Non-pigmented ciliary epithelial cell (primary cell): Measurements from ENCODE around the gene IL1RL2.
A peak's percentile ranks its signal among the peaks of the same experiment; 100 is the strongest.

Source experiments
- DNase-seq: peaks from one replicate; pipeline ENCODE4 v3.0.0-alpha.2; 2010; ENCODE audit warnings: low read depth

Gene IL1RL2

DNA sequence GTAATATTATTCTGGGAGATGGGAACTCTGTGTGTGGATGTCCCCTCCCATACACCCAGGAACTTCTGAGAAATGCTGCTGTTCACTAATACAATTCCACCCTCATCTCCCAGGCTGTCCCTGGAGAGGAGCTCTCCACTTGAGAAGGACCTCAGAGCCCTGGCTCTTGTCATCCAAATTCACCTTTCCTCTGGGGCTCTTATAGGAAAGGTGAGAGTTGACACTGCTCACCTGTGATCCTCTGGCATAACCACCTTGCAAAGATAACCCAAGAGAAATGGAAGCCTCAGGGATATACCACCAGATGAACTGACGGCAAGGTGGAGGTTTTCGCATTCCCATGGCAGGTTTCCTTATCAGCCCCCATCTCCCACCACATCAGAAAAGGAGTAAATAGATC, 52.0 kb downstream of the IL1RL2 start:
- DNase-seq = no peak

DNA sequence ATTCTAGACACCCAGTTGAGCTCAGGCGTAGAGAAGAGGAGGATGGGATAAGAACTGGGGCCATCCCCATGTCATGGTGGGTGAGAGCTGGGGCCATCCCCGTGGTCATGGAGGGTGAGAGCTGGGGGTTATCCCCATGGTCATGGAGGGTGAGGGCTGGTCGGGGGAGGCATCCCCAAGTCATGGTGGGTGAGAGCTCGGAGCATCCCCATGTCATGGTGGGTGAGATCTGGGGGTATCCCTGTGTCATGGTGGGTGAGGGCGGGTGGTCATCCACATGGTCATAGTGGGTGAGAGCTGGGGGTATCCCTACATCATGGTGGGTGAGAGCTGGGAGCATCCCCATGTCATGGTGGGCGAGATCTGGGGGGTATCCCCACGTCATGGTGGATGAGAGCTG, 52.5 kb downstream of the IL1RL2 start:
- DNase-seq = no peak

DNA sequence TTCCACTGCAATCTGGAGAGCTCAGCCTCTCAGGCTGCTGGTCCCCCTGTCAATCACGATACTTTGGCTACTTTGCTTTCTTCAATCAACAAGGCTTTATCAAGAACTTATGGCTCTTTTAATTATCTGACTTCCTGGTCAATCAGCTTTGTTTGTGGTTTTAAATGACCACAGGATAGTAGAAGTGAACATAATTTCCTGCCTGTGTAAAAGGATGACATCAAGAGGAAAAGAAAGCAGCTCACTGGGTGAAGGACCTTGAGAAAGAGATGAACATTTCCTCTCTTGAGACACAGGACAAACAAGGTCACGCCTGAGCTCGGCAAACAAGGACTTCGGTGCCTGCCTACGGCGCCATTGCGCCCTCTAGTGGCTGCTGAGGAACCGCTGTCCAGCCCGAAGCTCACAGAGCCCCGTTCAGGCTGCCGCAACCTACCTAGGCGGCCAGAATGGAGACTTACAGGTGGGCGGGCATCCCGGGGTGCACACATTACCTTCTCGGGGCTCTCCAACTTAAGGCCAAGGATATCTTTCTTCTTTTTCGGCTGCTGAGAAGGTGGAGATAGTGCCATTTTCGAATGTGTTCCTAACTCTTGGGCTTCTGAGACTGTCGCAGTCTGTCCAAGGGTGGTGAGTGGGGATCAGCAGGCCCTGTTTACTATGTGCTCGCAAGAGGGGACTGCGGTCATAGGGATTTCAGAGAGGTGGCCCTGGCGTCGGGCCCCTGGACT, 54.0 kb downstream of the IL1RL2 start:
- peak; percentile 90 for DNase-seq

DNA sequence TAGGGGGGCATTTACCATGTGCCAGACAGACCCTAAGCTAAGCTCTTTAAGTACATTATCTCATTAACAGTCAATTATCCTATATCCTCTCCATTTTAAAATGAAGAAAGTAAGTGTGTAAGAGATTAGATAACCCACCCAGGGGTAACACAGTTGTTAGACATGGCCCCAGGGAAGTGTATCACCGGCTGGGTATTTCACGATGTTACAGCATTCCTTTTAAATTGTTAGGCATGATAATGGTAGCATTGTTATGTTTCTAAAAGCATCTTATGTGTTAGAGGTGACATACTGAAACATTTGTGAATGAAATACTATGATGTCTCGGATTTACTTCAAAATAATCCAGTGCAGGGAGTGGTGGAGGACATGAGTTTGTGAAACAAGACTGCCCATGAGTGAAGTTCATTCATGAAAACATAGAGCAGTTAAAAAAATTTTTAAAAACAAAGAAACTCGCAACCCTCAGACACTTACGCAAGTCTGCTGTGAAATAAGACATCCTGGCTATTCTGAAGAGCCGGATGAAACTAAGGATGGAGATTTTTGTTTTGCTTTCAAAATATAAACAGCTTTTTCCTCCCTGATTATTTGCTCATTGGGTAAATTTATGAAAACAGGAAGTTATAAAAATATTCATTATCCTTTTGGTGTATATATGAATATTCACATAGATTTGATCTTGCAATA, 54.9 kb downstream of the IL1RL2 start:
- DNase-seq = no peak

DNA sequence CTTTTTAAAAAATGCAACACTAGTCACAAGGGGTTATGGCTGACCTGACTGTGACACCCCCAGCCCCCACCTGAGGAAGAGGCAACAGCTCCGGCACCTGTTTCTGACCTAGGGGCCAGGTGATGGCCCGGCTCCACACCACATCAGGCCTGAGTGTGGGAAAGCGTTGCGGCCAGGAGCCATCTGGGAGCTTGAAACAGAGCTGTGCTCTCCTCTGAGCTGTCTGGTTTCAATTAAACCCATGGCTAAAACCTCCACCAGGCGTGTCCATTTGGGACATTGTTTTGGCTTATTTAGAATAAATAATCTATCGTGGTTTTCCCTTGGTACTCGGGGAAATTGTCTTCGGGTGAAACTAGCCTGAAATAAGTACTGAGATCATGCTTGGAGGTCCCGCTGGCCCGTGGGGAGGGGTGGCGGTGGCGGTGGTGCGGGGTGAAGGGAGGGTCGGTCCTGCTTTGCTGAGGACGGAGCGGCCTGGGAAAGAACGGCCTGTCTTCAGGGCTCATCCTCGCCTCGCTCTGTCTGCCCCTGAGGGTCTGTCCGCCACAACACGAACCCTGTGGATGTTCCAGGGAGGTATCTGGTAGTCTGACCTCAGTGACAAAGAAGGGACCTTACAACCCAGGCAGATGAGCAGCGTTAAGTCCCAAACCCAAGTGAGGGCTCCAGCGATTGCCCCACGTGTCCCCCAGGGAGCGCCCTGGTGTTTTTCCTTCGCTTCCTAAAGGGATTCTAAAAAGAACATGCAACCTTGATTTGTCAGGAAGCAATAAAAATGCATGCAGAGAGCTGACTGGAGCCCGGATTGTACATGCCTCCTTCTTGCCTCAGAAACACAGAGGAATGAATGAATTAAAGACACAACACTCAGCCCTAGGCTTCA, 58.7 kb downstream of the IL1RL2 start:
- no peak for DNase-seq

DNA sequence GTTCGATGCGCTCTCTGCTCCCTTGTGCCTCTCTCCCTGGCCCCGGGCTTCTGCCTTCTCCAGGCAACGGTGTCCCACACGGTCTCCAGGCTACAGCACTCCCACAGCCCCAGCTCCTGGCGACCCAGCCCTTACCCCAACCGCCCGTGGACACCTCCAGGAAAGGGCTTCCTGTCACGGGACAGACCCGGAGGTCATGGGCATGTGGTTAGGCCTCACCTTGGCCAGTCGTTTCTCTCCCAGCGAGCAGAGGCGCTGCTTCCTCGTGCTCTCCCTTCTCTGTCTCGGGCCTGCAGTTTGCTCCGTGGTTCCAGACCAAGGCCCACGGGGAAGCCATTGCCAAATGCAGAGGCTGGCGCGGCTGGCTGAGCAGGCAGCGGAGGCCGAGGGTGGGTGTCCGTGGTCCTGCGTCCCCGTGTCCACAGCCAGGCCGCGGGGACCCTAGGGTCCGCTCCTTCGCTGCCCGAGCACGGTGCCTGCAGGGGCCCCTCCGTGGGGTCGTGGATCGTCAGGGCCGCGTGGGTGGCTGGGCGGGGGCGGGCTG, 63.5 kb downstream of the IL1RL2 start:
- DNase-seq = no peak

DNA sequence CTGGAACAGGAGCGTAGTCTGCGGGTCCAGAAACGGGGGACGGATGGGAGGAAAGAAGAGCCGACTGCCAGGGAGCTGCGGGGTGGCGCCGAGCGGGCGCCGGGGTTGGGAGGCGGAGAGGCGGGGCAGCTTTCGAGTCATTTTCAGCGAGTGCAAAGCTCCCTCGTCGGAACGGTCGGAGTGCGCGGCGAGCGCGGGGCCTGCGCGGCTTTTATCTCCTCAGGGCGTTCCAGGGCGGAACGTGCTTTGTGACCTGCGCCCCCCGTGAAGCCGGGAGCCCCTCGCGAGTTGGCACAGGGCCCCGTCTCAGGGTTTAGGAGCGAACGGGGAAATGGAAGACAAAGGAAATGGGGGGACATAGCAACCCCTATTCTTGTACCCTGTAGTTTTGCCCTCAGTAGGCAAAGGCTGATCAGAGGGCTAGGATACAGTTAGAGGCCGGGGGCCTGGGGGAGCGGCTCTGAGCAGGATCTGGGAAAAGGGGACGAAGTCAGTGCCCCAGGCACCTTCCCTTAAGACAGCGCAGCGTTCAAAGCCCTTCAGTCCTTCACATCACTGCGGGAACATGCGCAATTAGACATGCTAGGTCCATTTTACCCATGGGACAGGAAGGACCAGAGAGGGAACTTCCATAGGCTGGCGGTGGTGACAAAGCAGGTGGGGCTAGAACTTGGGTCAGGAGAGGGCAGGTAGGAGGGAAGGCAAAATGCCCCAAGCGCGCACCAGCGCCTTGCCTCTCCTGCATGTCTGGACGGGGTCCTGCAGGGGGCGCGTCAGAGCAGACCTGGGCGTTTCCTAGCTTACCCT, 64.4 kb downstream of the IL1RL2 start:
- DNase-seq = no peak

DNA sequence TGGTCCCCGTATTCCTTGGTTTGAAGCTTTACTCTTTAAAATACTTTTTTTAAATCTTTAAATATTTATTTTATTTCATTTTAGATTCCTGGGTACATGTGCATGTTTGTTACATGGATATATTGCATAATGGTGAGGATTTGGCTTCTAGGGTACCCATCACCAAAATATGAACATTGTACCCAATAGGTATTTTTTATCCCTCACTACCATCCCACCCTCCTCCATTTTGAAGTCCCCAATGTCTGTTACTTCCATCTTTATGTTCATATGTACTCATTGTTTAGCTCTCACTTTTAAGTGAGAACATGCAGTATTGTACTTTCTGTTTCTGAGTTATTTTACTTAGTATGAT, 65.0 kb downstream of the IL1RL2 start:
- no peak for DNase-seq

DNA sequence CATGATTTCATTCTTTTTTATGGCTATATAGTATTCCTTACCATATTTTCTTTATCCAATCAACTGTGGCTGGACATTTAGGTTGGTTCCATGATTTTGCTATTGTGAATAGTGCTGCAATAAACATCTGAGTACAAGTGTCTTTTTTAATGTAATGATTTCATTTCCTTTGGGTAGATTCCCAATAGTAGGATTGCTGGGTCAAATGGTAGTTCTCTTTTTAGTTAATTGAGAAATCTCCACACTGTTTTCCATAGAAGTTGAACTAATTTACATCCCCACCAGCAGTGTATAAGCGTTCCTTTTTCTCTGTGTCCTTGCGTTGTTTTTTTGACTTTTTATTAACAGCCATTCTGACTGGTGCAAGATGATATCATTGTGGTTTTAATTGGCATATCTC, 65.4 kb downstream of the IL1RL2 start:
- DNase-seq = no peak

DNA sequence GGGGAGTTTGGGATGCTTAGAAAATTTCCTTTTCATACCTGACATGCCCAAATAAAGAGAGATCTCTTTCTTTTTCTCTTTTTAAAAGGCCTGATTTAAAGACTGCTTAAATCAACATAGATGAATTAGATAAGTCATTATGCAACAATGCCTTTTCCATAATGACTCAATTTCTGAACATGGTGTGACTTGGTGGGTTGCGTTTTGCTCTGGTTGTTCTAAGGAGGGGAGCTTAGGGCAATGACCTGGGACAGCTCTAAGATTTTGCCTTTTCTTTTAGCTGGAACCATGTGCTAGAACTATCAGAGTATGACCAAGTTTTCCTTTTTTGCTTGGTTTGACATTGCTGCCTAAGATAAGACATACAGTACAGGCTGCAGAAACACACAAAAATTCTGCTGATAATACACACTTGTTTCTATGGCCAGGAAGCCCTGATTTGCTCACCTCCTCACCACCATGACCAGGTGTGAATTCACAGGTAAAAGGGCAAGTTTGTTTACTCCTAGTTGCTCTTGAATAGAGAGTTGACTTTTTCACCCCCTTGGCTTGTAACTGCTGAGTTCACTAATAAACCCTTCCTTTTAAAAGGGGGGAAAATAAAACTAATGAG, 66.4 kb downstream of the IL1RL2 start:
- DNase-seq = no peak

DNA sequence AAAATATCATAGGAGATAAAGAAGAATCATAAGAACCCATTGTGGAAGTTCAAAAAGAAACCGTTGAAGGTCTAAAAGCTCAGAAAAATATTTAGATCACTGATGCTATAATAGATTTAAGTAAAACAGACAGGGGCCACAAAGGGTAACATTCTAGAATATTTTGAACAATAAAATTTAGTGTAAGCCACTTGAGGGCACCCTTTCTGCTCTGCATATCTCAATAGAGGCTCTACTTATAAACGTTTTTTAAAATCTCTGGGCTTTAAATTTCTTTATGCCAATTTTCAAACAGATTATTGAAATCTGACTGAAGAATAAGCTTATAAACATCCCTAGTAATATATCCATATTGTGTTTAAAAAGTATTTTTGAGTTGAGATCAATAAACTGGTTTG, 66.9 kb downstream of the IL1RL2 start:
- no peak for DNase-seq

DNA sequence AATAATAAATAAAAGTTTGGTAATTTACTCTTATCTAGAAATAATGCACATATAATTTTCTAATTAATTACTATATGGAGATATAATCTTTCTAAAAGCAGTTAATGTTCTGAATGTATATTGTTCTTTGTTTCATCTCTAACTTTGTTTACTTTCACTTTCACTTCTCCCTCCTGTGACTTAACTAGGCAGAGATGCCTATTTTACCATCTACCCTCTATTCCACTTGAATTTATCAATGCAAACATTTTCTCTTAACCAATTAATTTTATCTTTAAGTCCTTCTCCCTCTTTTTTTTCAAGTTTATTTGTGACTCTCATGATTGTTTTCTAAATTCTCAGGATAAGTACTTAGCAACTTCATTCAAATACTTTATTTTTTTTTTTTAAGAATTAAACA, 69.5 kb downstream of the IL1RL2 start:
- no peak for DNase-seq

DNA sequence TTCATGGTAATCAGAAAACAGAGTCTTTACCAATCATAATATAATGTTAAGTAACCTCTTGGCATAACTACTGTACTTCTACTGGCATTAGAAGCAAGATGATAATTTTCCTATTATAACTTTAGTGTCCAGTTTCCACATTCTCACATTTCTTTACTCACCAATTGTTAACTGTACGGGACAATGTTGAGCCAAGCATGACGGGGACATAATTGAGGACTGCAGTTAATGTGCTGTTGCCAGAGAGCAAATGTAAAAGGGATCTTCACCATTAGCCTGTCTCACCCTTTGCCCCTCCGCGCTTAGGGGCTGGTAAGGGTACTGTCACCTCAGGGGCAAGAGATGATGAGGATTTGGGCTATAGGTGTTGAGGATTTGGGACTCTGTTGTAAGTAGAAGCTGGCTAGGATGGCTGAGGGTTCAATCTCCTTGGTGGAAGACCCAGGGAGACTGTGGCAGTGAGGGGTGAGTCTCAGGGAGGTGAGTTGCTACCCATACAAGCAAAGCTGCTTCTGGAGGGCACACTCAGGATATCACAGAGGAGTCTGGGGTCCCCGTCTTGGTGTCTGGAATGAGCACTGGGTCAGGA, 70.1 kb downstream of the IL1RL2 start:
- DNase-seq = no peak

DNA sequence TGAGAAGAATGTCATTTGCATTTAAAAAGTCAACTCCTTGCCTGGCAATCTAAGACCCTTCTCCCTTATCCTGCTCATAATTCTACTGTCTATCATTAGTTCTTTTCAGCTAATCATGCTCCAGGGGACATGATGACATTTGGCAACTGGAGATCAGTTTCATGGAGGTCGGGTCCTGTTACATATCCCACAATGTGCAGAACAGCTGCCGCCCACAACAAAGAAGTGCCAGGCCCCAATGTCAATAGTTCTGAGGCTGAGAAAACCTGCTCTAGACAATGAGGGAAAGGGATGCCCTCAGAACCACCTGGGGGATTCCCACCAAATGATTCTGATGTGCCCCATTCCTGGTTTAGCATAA, 71.2 kb downstream of the IL1RL2 start:
- DNase-seq = no peak

DNA sequence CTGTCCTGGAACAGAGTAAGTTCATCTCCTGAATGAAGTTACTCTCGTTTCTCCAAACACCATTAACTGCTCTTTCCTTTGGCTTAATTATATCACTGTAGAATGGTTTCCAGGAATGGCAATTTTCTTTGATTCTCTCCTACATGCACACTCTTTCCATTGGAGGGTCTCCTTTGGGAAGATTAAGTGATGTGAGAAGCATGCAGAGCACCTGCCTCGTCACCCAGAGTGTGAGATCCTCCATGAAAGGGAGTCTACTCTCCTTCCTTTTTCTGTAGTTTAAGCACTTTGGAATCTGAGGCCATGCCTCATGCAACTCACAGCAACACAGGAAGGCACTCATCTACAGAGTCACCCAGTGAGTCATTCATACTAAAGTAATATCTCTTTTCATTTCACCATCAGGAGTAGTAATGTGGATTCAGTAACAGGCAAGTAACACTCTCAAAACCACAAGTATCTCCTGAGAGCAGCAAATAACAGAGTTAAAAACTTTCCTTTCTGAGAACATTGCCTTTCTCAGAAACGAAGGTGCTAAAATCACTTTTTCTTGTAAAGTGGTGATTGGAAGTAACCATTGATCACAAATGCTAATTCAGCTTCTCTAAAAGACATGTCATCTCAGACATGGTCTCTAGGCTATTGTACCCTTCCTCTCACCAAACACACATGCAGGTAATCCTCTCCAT, 71.7 kb downstream of the IL1RL2 start:
- peak; percentile 94 for DNase-seq

DNA sequence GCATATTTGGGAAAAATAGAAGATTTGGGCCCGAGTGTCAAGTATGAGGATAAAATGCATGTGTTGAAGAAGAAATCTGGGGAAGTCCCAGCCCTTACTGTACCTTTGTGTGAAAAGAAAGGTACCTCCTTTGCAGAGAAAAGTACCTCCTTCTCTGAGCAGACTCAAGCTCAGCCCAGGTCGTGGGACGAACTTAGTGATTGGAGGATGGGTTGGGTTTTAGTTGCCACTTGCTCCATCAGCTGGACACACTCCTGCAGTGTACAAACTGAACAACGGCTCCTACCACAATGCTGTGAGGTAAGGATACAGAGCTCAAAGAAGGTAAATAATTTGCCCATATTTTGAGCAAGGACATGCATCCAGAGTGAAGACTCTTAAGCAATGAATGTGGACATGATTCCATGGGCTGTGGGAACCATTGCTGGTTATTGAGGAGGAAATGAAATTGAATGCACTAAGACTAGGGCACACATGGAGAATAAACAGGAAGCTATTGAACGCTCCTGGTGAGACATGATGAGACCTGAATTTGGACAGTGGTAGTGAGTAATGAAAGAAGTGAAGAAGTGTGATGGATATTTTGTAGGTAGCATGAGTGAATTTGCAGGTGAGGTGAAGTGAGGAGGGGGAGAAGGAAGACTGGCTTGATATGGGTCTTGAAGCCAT, 74.8 kb downstream of the IL1RL2 start:
- DNase-seq = no peak

DNA sequence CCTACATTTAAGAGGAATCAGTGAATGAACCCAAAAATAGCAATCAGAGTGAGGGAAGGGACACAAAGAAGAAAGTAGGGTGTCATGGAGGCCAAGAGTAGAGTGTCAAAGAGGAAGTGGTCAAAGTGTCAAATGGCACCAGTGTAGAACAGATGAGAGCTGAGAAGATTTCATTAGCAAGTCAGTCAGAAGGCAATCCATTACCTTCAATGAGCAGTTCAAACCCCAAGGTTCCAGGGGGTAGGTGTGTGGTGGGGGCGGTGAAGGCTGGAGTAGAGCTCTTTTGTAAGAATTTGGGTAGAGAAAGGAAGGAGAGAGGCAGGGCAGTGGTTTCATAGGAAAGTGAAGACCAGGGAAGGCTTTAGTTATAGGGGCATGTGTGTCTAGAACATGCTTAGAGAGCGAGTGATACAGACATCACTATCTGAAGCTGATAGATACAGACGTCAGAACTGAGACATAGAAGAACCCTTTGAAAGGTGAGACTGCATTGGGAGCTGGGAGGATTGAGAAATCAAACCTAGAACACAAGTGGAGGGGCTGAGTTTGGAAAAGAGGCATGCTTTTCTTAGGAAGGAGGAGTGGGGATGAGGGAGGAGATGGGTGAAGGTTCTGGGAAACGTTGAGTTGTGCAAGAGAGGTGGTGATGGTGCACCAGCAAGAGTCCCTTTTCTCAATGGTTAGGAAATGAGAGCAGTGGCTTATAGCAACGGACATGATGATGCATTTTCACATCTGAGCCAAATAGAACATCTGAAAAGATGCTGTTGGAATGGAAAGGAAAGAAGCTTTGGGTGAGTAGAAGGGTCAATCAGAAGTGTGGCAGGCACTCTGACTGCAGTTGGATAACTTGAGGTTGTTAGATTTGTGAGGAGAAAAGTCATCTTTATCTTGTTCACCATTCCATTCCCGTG, 75.7 kb downstream of the IL1RL2 start:
- DNase-seq = no peak

DNA sequence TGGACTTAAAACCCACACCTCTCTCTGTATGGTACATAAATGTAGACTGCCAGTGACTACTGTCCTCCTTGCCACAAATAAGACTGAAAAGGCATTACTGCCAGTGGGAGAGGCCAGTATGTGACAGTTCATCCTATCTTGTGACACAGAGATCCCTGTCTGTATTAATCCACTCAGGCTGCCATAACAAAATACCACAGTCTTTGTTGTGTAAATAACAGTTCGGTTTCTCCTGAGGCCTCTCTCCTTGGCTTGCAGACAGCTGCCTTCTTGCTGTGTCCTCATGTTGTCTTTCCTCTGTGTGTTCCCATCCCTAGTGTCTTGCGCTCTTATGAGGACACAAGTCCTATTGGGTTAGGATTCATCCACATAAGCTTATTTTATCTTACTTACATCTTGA, 78.1 kb downstream of the IL1RL2 start:
- DNase-seq = no peak

DNA sequence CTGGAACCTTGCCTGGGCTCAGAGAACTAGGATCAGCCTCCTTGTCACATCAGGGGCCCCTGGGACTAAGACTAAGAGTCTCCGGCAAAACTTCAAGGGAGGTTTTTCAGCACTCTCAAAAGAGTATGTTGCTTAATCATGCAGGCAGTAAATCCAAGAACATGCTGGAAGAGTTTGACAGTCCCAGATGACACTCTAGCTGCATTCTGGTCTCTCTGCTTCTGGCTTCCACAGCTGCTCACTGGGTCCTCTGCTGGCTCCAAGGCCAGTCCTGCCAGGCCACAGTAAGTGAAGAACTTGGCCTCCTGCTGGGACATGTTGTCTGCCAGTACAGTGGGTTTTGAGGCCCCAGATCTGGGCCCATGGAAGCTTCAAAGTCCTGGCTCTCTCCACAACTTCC, 79.4 kb downstream of the IL1RL2 start:
- DNase-seq = no peak
